SIG-M5 treated with dmso at 0.1 percent for 504 hours (cell line): Measurements from ENCODE around the gene PCSK2.

Experiments used
- DNase-seq: peaks from one replicate; lab custom pipeline; 2025; ENCODE audit not compliant: unreplicated experiment; lab: John Stamatoyannopoulos, UW

PCSK2 gene

DNA sequence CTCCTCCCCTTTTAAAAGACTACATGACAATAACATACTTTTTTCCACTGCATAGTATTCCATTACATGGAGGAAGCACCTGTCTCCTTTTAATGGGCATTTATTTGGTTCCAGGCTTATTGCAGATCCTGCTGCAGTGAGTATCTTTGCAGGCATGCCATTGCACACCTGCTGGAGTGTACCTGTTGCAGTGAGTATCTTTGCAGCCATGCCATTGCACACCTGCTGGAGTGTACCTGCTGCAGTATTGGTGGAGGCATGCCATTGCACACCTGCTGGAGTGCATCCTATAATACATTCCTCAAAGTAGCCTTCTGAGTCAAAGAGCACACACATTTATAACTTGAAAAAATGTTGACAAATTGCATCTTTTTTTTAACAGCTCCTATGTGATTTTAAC lies 302.7 kb downstream of the PCSK2 start:
- no peak for DNase-seq

GRCh38 chr20:17530153-17530552 lies 303.3 kb downstream of the PCSK2 start:
- no peak for DNase-seq

DNA sequence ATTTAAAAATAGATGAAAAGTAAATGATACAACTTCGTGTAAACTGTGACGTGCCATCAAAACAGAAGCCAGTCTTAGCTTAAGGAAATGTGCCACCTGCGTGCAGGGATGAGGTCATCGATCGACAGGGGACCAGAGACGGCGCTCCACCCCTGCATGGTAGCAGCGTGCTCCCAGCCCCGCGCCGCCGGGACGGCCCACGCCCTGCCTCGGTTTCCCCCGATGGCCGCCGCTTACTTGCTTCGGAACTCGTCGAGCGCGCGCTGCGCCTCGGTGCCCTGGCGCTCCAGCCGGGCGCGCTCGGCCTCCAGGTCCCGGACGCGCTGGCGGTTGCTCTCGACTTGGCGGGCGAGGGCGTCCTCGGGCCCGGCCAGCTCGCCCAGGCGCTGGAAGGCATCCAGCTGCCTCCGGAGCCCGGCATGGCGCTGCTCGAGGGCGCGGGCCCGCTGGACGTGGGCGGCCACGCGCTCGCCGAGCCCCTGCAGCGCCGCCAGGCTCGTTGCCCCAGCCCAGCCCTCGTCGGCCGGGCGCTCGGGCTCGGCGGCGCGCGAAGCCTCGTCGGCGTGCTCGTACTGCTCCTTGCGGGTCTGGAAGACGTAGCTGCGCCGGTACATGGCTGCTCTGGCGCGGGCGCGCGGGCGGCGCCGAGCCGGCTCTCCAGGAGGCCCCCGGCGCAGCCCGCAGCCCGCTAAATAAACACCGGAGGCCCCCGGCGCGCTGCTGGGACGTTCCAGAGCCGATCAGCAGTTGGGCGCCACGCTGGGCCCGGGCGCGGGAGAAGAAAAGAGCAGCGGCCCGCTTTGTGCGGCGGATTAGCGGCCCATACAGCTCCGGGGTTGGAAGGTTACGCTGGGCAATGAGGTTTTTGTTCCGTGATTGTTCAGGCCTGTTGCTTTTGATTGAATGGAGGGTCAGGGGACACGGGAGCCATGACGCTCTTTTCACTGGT lies 304.1 kb downstream of the PCSK2 start, which contains the start of gene BFSP1:
Gene BFSP1, minus strand, starts transcription at position 664 of the 949 bp plus-strand sequence. Its CDS starts 50 bp downstream, at position 614.
- peak; percentile 53 for DNase-seq

DNA sequence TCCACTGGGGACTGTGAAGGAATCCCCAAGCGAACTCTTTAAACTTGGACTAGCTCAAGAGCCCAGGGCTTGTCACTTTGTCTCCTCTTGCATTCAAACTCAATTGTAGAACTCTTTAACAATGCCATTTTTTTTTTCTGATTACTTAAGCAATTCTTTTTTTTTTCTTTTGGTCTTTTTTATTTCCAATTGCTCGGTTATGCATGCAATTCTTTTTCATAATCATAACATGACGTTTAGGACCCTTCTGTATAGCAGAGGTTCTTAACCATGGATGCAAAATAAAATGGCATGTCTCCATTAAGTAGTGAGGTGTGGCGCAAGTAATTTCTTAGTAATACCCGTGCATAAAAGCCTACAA lies 304.8 kb downstream of the PCSK2 start:
- no peak for DNase-seq

DNA sequence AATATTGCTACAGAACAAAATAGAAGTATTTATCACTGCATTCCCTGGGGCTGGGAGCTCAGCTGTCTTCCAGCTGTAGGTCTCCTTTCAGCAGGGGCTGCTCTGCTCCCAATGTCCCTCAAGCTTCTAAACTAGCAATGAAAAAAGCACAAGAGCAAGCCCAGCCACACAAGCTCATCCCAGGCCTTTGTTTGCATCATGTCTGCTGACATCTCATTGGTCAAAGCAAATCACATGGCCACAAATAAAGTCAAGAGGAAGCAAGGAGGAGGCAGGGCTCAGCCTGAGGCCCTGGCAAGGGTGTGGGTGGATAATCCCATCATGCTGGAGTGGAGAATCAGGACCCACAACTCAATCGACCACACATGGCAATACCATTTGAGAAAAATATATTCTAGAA lies 306.6 kb downstream of the PCSK2 start:
- DNase-seq, result peak; percentile 78

DNA sequence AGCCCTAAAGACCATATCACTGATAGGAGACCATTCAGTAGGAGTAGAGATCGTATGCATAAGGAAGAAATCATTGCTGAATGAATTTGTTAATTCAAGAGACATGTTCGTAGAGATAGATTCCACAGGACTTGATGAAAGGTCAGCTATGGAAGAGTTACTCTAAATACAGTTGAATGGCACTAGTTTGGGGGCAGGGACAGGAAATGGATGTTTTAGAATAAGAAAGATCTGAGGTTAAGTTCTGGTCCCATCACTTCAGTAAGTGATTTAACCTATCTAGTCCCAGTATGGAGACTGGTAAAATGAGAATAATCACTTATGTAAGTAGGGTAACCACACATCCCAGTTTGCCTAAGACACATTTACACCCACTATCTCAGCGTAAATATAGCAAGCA lies 307.2 kb downstream of the PCSK2 start:
- DNase-seq, result no peak
